ENCODE measurements around the gene RYR2. TPM values are rescaled to one million over a fixed set of nuclear protein-coding genes. Genes with fewer than 3 reads are reported as not detected.

RYR2 gene
- polyA plus RNA-seq, 2 of the 4 experiments (the other 2 are of a cell fraction) = 0.06 TPM; not detected in 1

- CTCF ChIA-PET = no interaction called here
- ATAC-seq (no peak), DNase-seq (ENCODE audit: low read depth in 1 of 2, low spot score in 1 of 2) (no peak), FAIRE-seq (no peak)
- no peak overlapping the region for H3K27ac ChIP-seq
- H3K4me3 ChIP-seq = no peak overlapping the region
- H3K4me2 ChIP-seq = no peak overlapping the region
- no peaks in the 10 kb centered on the region for H3K9me3 ChIP-seq
- POLR2A ChIA-PET = no interaction called here
- TF ChIP-seq HEYL (CRISPR knock-in tag; IDR thresholded peaks at IDR 0.05) = no peak
- TF ChIP-seq ZC3H11A (IDR thresholded peaks at IDR 0.05) = no peak
- TF ChIP-seq TFCP2L1 (CRISPR knock-in tag; IDR thresholded peaks at IDR 0.05) = no peak
- TF ChIP-seq HDAC2 (IDR thresholded peaks at IDR 0.05) = no peak
- no peak for TF ChIP-seq JUNB (IDR thresholded peaks at IDR 0.05)
- no peak for TF ChIP-seq MAX (IDR thresholded peaks at IDR 0.05)
- TF ChIP-seq RARB (CRISPR knock-in tag; IDR thresholded peaks at IDR 0.05) = no peak
- TF ChIP-seq, protein P1, sequence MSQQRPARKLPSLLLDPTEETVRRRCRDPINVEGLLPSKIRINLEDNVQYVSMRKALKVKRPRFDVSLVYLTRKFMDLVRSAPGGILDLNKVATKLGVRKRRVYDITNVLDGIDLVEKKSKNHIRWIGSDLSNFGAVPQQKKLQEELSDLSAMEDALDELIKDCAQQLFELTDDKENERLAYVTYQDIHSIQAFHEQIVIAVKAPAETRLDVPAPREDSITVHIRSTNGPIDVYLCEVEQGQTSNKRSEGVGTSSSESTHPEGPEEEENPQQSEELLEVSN (IDR thresholded peaks at IDR 0.05; ENCODE audit: borderline replicate concordance, low read depth) = no peak
- TF ChIP-seq RCOR1 (IDR thresholded peaks at IDR 0.05; ENCODE audit: low read depth, low read length) = no peak
- no peak for TF ChIP-seq RFX5 (IDR thresholded peaks at IDR 0.05)
- TF ChIP-seq KDM5A (IDR thresholded peaks at IDR 0.05) = no peak
- TF ChIP-seq USF2 (IDR thresholded peaks at IDR 0.05) = no peak
- no peak for TF ChIP-seq MAFK (IDR thresholded peaks at IDR 0.05; ENCODE audit: partially characterized antibody)
- TF ChIP-seq NPAS2 (CRISPR knock-in tag; IDR thresholded peaks at IDR 0.05; ENCODE audit: borderline replicate concordance) = no peak
- WGBS (ENCODE audit: missing lambda C conversion rate) = 51% methylated on average over 4 of the region's 4 CpGs
- H3K4me1 ChIP-seq = no peaks in the 10 kb centered on the region
These were observed 162.9 kb downstream of the RYR2 start for GRCh38 chr1:237204841-237205240.

- CTCF ChIA-PET = no interaction called here
- Histone ChIP-seq H3K9me3 (no peaks in the 10 kb centered on the region), H3K4me3 (no peak overlapping the region), H3K4me1 (no peaks in the 10 kb centered on the region), H3K4me2 (no peak overlapping the region), H3K27ac (no peak overlapping the region)
- FAIRE-seq = no peak
- peak; percentile 43 to 64; a peak in 2 of 6 replicates for ATAC-seq
- TF ChIP-seq MAZ (IDR thresholded peaks at IDR 0.05; ENCODE audit: borderline replicate concordance, low read depth, low read length) = no peak
- TF ChIP-seq CEBPB (IDR thresholded peaks at IDR 0.05) = peak in 1 of 2 experiments; percentile 48; a peak in 2 of 4 replicates
- TF ChIP-seq USF2 (IDR thresholded peaks at IDR 0.05) = no peak
- TF ChIP-seq, protein P2, sequence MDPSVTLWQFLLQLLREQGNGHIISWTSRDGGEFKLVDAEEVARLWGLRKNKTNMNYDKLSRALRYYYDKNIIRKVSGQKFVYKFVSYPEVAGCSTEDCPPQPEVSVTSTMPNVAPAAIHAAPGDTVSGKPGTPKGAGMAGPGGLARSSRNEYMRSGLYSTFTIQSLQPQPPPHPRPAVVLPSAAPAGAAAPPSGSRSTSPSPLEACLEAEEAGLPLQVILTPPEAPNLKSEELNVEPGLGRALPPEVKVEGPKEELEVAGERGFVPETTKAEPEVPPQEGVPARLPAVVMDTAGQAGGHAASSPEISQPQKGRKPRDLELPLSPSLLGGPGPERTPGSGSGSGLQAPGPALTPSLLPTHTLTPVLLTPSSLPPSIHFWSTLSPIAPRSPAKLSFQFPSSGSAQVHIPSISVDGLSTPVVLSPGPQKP (IDR thresholded peaks at IDR 0.05; ENCODE audit: low read depth, low read length) = no peak
- DNase-seq (ENCODE audit: low read depth in 1 of 2, low spot score in 1 of 2) = peak in 1 of 2 experiments; percentile 11
- WGBS (ENCODE audit: missing lambda C conversion rate) = 39% methylated on average over 10 of the region's 14 CpGs
- POLR2A ChIA-PET = no interaction called here
These were observed 163.5 kb downstream of the RYR2 start for GRCh38 chr1:237205400-237206064.

GRCh38 chr1:237206065-237206414 is 164.1 kb downstream of the RYR2 start:
- Histone ChIP-seq H3K9me3 (no peaks in the 10 kb centered on the region), H3K4me1 (no peaks in the 10 kb centered on the region), H3K4me3 (no peak overlapping the region), H3K4me2 (no peak overlapping the region), H3K27ac (no peak overlapping the region)
- no peak for ATAC-seq
- no peak for FAIRE-seq
- WGBS (ENCODE audit: missing lambda C conversion rate) = 48% methylated on average over 6 of the region's 6 CpGs
- TF ChIP-seq HOXB5 (CRISPR knock-in tag; IDR thresholded peaks at IDR 0.05) (no peak), KDM5A (IDR thresholded peaks at IDR 0.05) (no peak), CHD4 (IDR thresholded peaks at IDR 0.05; ENCODE audit: borderline replicate concordance) (no peak), BHLHE40 (IDR thresholded peaks at IDR 0.05; ENCODE audit: low read depth, low read length) (no peak), TP53 (CRISPR knock-in tag; IDR thresholded peaks at IDR 0.05) (no peak), FOSB (CRISPR knock-in tag; IDR thresholded peaks at IDR 0.05) (no peak), SREBF2 (IDR thresholded peaks at IDR 0.05) (no peak), FOXS1 (CRISPR knock-in tag; IDR thresholded peaks at IDR 0.05) (no peak), CBX8 (IDR thresholded peaks at IDR 0.05) (no peak), ZNF302 (CRISPR knock-in tag; IDR thresholded peaks at IDR 0.05) (no peak), RNF2 (IDR thresholded peaks at IDR 0.05; ENCODE audit: borderline replicate concordance, low read depth) (no peak)
- TF ChIP-seq, protein P3, sequence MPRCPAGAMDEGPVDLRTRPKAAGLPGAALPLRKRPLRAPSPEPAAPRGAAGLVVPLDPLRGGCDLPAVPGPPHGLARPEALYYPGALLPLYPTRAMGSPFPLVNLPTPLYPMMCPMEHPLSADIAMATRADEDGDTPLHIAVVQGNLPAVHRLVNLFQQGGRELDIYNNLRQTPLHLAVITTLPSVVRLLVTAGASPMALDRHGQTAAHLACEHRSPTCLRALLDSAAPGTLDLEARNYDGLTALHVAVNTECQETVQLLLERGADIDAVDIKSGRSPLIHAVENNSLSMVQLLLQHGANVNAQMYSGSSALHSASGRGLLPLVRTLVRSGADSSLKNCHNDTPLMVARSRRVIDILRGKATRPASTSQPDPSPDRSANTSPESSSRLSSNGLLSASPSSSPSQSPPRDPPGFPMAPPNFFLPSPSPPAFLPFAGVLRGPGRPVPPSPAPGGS (IDR thresholded peaks at IDR 0.05) = no peak
- TF ChIP-seq, protein P4, sequence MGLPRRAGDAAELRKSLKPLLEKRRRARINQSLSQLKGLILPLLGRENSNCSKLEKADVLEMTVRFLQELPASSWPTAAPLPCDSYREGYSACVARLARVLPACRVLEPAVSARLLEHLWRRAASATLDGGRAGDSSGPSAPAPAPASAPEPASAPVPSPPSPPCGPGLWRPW (IDR thresholded peaks at IDR 0.05) = no peak
- TF ChIP-seq, protein P5, sequence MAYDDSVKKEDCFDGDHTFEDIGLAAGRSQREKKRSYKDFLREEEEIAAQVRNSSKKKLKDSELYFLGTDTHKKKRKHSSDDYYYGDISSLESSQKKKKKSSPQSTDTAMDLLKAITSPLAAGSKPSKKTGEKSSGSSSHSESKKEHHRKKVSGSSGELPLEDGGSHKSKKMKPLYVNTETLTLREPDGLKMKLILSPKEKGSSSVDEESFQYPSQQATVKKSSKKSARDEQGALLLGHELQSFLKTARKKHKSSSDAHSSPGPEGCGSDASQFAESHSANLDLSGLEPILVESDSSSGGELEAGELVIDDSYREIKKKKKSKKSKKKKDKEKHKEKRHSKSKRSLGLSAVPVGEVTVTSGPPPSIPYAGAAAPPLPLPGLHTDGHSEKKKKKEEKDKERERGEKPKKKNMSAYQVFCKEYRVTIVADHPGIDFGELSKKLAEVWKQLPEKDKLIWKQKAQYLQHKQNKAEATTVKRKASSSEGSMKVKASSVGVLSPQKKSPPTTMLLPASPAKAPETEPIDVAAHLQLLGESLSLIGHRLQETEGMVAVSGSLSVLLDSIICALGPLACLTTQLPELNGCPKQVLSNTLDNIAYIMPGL (CRISPR knock-in tag; IDR thresholded peaks at IDR 0.05; ENCODE audit: borderline replicate concordance) = no peak
- ChIA-PET POLR2A (no interaction called here), CTCF (no interaction called here)
- no peak for DNase-seq (ENCODE audit: low read depth in 1 of 2, low spot score in 1 of 2)

All from A549 (cell line).